Upper lobe of left lung (tissue), 4 donors: Measurements from ENCODE around the gene OR1J1.

Experiments
- CTCF ChIP-seq, 6 experiments: fragments of 450-650 bp in 4 of 6; fragments of 200-600 bp in 2 of 6; sonication (generic) in 2 of 6; IDR thresholded peaks; one replicate each; pipeline ENCODE4 v1.5.1; 2016 to 2019; ENCODE audit warnings: antibody characterized with exemption in 6 of 6
- EP300 ChIP-seq, 4 donors: sonication (generic); formaldehyde crosslinking; IDR thresholded peaks; one replicate each; pipeline ENCODE4 v1.5.1; 2017; ENCODE audit warnings: antibody characterized with exemption in 4 of 4, control low read depth in 2 of 4
- POLR2A ChIP-seq, 4 donors: fragments of 450-650 bp; IDR thresholded peaks; one replicate each; pipeline ENCODE4 v1.5.1; 2016 to 2017; ENCODE audit warnings: antibody characterized with exemption in 4 of 4, mild to moderate bottlenecking in 2 of 4
- POLR2AphosphoS5 ChIP-seq, 2 donors: sonication (generic); formaldehyde crosslinking; IDR thresholded peaks; one replicate each; pipeline ENCODE4 v1.5.1; 2017; ENCODE audit warnings: antibody characterized with exemption in 2 of 2

DNA sequence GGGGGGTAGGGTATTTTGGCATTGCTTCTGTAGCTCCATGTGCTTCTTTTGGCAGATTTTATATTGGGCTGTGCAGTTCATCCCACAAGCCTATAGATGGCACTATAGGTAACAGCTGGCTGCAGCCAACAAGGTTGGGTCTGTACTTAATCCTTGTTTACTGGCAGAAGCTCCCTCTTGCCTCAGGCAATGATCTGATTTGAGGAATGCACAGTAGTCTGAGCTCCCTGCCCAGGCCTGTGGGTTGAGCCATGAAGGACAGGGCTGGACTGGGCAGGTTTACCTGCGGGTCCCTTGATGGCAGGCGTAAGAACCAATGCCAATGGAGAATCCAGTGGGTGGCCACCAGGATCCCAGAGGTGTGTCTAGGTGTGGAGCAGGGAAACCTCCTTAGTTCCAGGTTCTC is 21.2 kb upstream of the OR1J1 start:
- no peak for TF ChIP-seq POLR2AphosphoS5 (IDR thresholded peaks at IDR 0.05)
- TF ChIP-seq CTCF (IDR thresholded peaks at IDR 0.05) = peak; percentile 51 to 79 (median 65)
- no peak for TF ChIP-seq POLR2A (IDR thresholded peaks at IDR 0.05)
- no peak for TF ChIP-seq EP300 (IDR thresholded peaks at IDR 0.05)
